GM15510 (cell line): ENCODE results near the gene ANKRD20A1.
"Not testable (repeated sequence)": the region's sequence is repeated elsewhere in the genome, so short reads cannot be mapped to it uniquely, and the experiment has no call there.

Experiments used
- POLR2A ChIP-seq: IDR thresholded peaks from 3 replicates; pipeline ENCODE4 v1.6.1; 2011; ENCODE audit warnings: borderline replicate concordance; ENCODE audit not compliant: insufficient read length; ENCODE audit errors: extremely low read depth

The ANKRD20A1 gene

DNA sequence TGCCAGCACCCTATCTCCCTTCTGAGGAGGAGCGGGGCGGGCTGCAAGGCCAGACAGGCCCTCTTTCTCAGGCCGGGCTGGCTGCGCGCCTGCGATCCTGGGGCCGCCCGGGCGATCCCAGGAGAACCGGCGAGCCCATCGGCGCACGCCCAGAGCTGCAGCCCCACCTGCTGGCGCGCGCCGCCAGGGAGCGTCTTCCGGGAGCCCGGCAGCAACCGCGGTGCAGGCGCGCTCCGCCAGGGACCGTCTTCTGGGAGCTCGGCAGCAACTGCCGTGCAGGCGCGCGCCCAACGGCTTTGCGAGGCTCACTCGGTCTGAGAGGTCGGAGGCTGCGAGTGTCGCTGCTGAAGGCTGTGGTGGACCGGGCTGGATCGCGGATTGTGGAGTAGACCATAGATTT, at the start of gene ANKRD20A1:
TSS of gene ANKRD20A1 (plus strand) at position 61 of the 400 bp plus-strand sequence. CDS start 496 bp downstream, outside the sequence.
- not testable (repeated sequence) for TF ChIP-seq POLR2A
